GM11168 (cell line): Measurements from ENCODE around the gene CHML.

Experiments used
- in situ Hi-C: fragments of 300-500 bp; cut with MboI; formaldehyde crosslinking; loops from one replicate; pipeline ENCODE4 v1.12.0; 2022; ENCODE audit warnings: low sequenced_read_pairs; ENCODE audit not compliant: unreplicated experiment

The CHML gene

GRCh38 chr1:241596633-241597032 lies 43.5 kb downstream of the CHML start:
- in situ Hi-C loops = no loop called here

GRCh38 chr1:241593186-241593585 lies 47.0 kb downstream of the CHML start:
- in situ Hi-C loops = no loop called here

GRCh38 chr1:241592273-241592958 lies 47.8 kb downstream of the CHML start:
- in situ Hi-C loops = no loop called here

GRCh38 chr1:241591736-241592135 lies 48.4 kb downstream of the CHML start:
- in situ Hi-C loops = no loop called here

- in situ Hi-C loops = no loop called here
Measured at GRCh38 chr1:241591317-241591716, 48.9 kb downstream of the CHML start.

- in situ Hi-C loops = no loop called here
Measured at GRCh38 chr1:241590719-241591118, 49.5 kb downstream of the CHML start.
